ENCODE results near the gene DERL3.

Gene DERL3

DNA sequence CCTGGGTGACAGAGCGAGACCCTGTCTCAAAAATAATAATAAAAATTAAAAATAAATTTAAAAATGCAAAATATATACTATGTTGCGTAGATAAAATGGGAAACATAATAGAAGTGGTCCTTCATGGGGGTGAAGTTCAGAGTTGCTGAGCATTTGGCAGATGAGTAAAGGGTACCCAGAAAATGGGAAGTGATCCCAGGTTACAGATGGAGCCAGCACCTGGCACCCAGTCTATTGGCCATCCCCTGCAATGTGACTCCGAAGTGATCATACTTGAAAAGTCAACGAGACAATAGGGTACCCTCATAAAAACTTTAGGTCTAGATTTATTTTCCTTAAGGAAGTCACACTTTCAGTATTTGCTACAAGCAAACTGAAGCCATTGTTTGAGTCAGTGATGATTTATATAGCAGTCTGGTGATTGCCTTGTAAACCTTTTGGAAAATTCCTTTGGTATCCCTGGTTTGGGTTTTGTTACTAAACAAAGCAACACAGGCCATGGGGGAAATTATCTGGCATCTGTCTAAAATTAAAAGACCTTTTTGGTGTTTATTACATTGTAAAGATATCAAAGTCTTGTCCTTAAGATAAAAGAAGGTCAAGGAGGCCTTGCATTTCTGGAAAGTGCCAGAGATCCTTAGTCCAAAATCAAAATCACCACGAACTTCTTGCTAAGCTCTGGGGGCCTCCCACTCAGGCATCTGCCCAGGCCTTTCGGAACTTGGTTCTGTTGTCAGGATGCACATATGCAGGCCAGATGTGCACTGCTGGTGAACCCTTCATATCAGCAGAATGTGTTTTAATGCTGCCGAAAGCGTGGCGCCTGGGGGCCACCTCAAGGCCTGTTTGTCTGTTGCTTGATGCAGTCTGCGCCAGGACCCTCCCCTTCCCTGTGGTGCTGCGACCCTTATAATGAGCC, 47.7 kb downstream of the DERL3 start:
- H3K27me3 ChIP-seq (ENCODE audit: control insufficient read depth in 2 of 2, insufficient read depth in 2 of 2, low read length in 2 of 2), result no peaks in the 10 kb centered on the region
- peaks cover 11 to 19% of the 10 kb centered on the region in 2 donors for H3K4me1 ChIP-seq (ENCODE audit: control insufficient read depth in 2 of 2, insufficient read depth in 2 of 2, low read length in 2 of 2)
- H3K4me3 ChIP-seq (ENCODE audit: low read length in 2 of 2), result no peak overlapping the region
- H3K9ac ChIP-seq (ENCODE audit: low read depth in 1 of 2, low read length in 2 of 2), result no peak overlapping the region
- H3K36me3 ChIP-seq (ENCODE audit: control insufficient read depth in 2 of 2, insufficient read depth in 2 of 2, low read length in 2 of 2), result peaks cover 27 to 37% of the 10 kb centered on the region in 2 donors
- no peak overlapping the region for H3K27ac ChIP-seq (ENCODE audit: low read depth in 2 of 2, low read length in 2 of 2)
- no peaks in the 10 kb centered on the region for H3K9me3 ChIP-seq (ENCODE audit: control insufficient read depth in 2 of 2, low read length in 2 of 2)

DNA sequence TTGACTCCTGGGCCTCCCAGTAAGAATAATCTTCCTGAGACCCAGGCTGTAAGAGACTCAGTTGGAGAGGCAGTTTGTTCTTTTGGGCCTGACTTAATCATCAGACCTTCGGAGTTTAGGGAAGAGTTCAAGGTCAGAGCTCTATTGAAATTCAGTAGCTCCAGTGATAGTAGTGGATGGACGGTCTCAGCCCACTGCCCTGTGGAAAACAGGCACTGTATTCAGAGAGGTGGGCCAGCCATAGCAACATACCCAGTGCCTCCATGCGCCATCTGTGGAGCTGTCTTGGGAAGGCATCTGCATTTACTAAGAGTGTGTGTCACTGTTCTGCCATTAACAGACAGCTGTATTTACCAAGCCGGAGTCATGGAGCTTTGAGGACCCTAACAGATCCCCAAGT, 49.2 kb downstream of the DERL3 start:
- no peaks in the 10 kb centered on the region for H3K27me3 ChIP-seq (ENCODE audit: control insufficient read depth in 2 of 2, insufficient read depth in 2 of 2, low read length in 2 of 2)
- H3K27ac ChIP-seq (ENCODE audit: low read depth in 2 of 2, low read length in 2 of 2), result no peak overlapping the region
- no peaks in the 10 kb centered on the region for H3K9me3 ChIP-seq (ENCODE audit: control insufficient read depth in 2 of 2, low read length in 2 of 2)
- H3K36me3 ChIP-seq (ENCODE audit: control insufficient read depth in 2 of 2, insufficient read depth in 2 of 2, low read length in 2 of 2), result peaks cover 24 to 31% of the 10 kb centered on the region in 2 donors
- no peak overlapping the region for H3K9ac ChIP-seq (ENCODE audit: low read depth in 1 of 2, low read length in 2 of 2)
- peaks cover 11 to 19% of the 10 kb centered on the region in 2 donors for H3K4me1 ChIP-seq (ENCODE audit: control insufficient read depth in 2 of 2, insufficient read depth in 2 of 2, low read length in 2 of 2)
- H3K4me3 ChIP-seq (ENCODE audit: low read length in 2 of 2), result no peak overlapping the region

DNA sequence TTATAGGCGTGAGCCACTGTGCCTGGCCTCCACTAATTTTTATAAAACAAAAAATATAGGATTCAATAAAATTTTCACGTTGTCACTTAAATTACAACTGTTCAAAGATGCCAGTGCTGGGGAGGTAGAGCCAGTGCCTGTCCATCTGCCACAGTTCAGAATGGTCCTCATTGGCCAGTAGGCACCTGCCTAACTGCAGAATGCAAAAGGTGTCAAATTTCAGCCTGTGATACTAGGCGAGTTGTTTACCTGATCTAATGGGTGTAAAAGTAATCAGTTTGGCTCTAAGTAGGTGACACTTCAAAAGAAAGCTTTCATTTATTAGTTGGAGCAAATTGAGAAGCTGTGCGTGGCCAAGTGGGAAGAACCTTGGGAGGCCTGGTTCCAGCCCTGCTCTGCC, 49.7 kb downstream of the DERL3 start:
- Histone ChIP-seq H3K9ac (ENCODE audit: low read depth in 1 of 2, low read length in 2 of 2) (no peak overlapping the region), H3K4me1 (ENCODE audit: control insufficient read depth in 2 of 2, insufficient read depth in 2 of 2, low read length in 2 of 2) (peaks cover 15 to 23% of the 10 kb centered on the region in 2 donors), H3K4me3 (ENCODE audit: low read length in 2 of 2) (no peak overlapping the region), H3K9me3 (ENCODE audit: control insufficient read depth in 2 of 2, low read length in 2 of 2) (no peaks in the 10 kb centered on the region), H3K36me3 (ENCODE audit: control insufficient read depth in 2 of 2, insufficient read depth in 2 of 2, low read length in 2 of 2) (peaks cover 19 to 26% of the 10 kb centered on the region in 2 donors), H3K27ac (ENCODE audit: low read depth in 2 of 2, low read length in 2 of 2) (no peak overlapping the region), H3K27me3 (ENCODE audit: control insufficient read depth in 2 of 2, insufficient read depth in 2 of 2, low read length in 2 of 2) (no peaks in the 10 kb centered on the region)

DNA sequence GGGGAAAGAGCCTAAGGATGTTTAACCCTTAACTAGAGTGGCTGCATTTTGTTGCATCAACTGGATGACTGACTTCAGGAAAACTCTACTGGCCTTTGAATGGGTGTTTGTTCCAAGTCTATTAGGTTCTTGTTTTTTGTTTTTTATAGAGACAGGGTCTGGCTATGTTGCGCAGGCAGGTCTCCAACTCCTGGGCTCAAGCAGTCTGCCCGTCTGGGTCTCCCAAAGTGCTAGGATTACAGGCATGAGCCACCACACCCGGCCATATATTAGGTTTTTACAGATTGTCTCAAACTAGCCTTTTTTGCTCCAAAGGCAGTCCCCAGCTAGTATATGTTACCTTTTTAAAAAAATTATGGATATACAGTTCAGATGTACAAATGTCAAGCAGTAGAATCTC, 50.9 kb downstream of the DERL3 start:
- H3K9ac ChIP-seq (ENCODE audit: low read depth in 1 of 2, low read length in 2 of 2), result peak overlapping the region; percentile 71 to 97
- H3K36me3 ChIP-seq (ENCODE audit: control insufficient read depth in 2 of 2, insufficient read depth in 2 of 2, low read length in 2 of 2), result peaks cover 12 to 20% of the 10 kb centered on the region in 2 donors
- H3K9me3 ChIP-seq (ENCODE audit: control insufficient read depth in 2 of 2, low read length in 2 of 2), result no peaks in the 10 kb centered on the region
- peaks cover 21 to 33% of the 10 kb centered on the region in 2 donors for H3K4me1 ChIP-seq (ENCODE audit: control insufficient read depth in 2 of 2, insufficient read depth in 2 of 2, low read length in 2 of 2)
- peak overlapping the region; percentile 91 to 92 for H3K4me3 ChIP-seq (ENCODE audit: low read length in 2 of 2)
- H3K27me3 ChIP-seq (ENCODE audit: control insufficient read depth in 2 of 2, insufficient read depth in 2 of 2, low read length in 2 of 2), result no peaks in the 10 kb centered on the region
- H3K27ac ChIP-seq (ENCODE audit: low read depth in 2 of 2, low read length in 2 of 2), result no peak overlapping the region

DNA sequence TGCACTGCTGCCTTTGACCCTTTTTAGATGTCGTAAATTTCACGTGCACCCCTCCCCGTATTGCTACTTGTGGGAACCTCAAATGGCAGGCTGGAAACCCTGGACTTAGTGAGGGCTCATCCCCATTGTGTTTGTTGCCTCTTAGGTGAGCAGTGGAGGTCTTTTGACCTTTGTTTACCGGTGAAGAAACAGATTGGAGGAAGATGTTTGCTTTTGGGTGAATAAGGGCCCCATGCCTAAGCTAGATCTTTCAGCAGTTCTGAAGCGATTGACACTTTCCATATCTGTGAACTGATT, 51.3 kb downstream of the DERL3 start:
- peaks cover 21 to 33% of the 10 kb centered on the region in 2 donors for H3K4me1 ChIP-seq (ENCODE audit: control insufficient read depth in 2 of 2, insufficient read depth in 2 of 2, low read length in 2 of 2)

DNA sequence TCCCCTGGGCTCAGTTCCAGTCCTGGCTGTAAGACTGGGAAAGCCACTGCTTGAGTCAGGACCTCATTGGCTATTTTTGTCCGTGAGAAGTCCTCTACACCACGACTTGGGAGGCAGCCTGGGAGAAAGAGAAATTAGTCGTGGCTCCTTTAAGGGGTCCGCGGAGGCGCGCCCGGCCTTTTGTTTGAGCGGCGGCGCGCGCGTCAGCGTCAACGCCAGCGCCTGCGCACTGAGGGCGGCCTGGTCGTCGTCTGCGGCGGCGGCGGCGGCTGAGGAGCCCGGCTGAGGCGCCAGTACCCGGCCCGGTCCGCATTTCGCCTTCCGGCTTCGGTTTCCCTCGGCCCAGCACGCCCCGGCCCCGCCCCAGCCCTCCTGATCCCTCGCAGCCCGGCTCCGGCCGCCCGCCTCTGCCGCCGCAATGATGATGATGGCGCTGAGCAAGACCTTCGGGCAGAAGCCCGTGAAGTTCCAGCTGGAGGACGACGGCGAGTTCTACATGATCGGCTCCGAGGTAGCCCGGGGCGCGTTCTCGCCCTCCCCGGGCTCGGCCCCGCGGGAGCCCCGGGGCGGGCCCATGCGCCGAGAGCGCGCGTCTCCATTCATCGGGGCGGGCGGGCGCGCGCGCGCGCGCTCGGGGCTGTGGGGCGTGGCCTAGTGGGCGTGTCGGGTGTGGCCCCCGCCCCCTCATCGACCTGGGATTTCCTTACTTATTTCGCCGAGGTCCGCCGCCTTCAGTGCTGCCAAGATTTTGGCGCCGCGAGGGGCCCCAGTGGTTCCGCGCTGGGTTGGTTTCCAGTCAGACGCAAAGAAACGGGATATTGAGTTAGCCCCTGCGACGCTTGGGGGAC, 51.8 kb downstream of the DERL3 start, which contains the start of gene SMARCB1:
Gene SMARCB1 (plus strand): TSS at position 215 of the 848 bp plus-strand sequence. CDS start 204 bp downstream, at position 419.
- Histone ChIP-seq H3K27ac (ENCODE audit: low read depth in 2 of 2, low read length in 2 of 2) (peak within 1 kb of the TSS; percentile 99), H3K36me3 (ENCODE audit: control insufficient read depth in 2 of 2, insufficient read depth in 2 of 2, low read length in 2 of 2) (peaks cover 5 to 10% of the 10 kb centered on the region in 2 donors), H3K9me3 (ENCODE audit: control insufficient read depth in 2 of 2, low read length in 2 of 2) (no peaks in the 10 kb centered on the region), H3K27me3 (ENCODE audit: control insufficient read depth in 2 of 2, insufficient read depth in 2 of 2, low read length in 2 of 2) (no peaks in the 10 kb centered on the region), H3K4me3 (ENCODE audit: low read length in 2 of 2) (peak within 1 kb of the TSS; percentile 91 to 92), H3K9ac (ENCODE audit: low read depth in 1 of 2, low read length in 2 of 2) (peak within 1 kb of the TSS; percentile 71 to 97), H3K4me1 (ENCODE audit: control insufficient read depth in 2 of 2, insufficient read depth in 2 of 2, low read length in 2 of 2) (peaks cover 18 to 29% of the 10 kb centered on the region in 2 donors)

More for the DNA sequence above, 51.3 kb downstream of the DERL3 start:
- Histone ChIP-seq H3K9ac (ENCODE audit: low read depth in 1 of 2, low read length in 2 of 2) (peak overlapping the region; percentile 71 to 97), H3K9me3 (ENCODE audit: control insufficient read depth in 2 of 2, low read length in 2 of 2) (no peaks in the 10 kb centered on the region), H3K27ac (ENCODE audit: low read depth in 2 of 2, low read length in 2 of 2) (peak overlapping the region; percentile 99), H3K27me3 (ENCODE audit: control insufficient read depth in 2 of 2, insufficient read depth in 2 of 2, low read length in 2 of 2) (no peaks in the 10 kb centered on the region), H3K4me3 (ENCODE audit: low read length in 2 of 2) (peak overlapping the region; percentile 91 to 92), H3K36me3 (ENCODE audit: control insufficient read depth in 2 of 2, insufficient read depth in 2 of 2, low read length in 2 of 2) (peaks cover 10 to 16% of the 10 kb centered on the region in 2 donors)

DNA sequence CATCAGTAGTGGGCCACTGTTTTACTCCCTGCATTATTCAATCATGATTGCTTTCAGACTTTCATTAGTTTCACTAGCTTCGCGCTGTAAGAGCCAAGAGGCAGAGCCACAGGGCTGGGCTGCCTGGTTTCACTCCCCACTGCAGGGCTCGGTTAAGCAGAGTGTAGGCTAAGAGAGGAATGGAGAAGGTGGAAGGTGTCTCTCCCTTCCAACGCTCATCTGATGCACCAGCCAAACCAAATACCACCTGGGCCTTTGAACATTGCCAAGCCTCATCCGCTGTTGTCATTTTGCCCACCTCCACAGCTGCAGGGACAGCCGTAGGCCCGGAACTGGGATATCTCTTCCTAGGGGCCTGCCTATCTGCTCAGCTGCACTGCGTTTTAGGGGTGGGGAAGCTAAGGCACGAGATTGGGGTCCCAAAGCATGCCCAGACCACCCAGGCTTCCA, 52.5 kb downstream of the DERL3 start:
- H3K27me3 ChIP-seq (ENCODE audit: control insufficient read depth in 2 of 2, insufficient read depth in 2 of 2, low read length in 2 of 2), result no peaks in the 10 kb centered on the region
- peaks cover 0 to 4% of the 10 kb centered on the region in 2 donors for H3K36me3 ChIP-seq (ENCODE audit: control insufficient read depth in 2 of 2, insufficient read depth in 2 of 2, low read length in 2 of 2)
- peak overlapping the region; percentile 71 to 97 for H3K9ac ChIP-seq (ENCODE audit: low read depth in 1 of 2, low read length in 2 of 2)
- peak overlapping the region; percentile 91 to 92 for H3K4me3 ChIP-seq (ENCODE audit: low read length in 2 of 2)
- peaks cover 17 to 28% of the 10 kb centered on the region in 2 donors for H3K4me1 ChIP-seq (ENCODE audit: control insufficient read depth in 2 of 2, insufficient read depth in 2 of 2, low read length in 2 of 2)
- H3K9me3 ChIP-seq (ENCODE audit: control insufficient read depth in 2 of 2, low read length in 2 of 2), result no peaks in the 10 kb centered on the region
- peak overlapping the region; percentile 99 for H3K27ac ChIP-seq (ENCODE audit: low read depth in 2 of 2, low read length in 2 of 2)
